Endometrium (tissue), 2 donors: Measurements from ENCODE around the gene NTM.

Source experiments
- FAIRE-seq: peaks from 2 replicates; lab custom pipeline; 2012; peaks lifted over from hg19 to GRCh38; lab: Jason Lieb, UNC
- donor health status: control.
- donor health status: control.

Gene NTM

DNA sequence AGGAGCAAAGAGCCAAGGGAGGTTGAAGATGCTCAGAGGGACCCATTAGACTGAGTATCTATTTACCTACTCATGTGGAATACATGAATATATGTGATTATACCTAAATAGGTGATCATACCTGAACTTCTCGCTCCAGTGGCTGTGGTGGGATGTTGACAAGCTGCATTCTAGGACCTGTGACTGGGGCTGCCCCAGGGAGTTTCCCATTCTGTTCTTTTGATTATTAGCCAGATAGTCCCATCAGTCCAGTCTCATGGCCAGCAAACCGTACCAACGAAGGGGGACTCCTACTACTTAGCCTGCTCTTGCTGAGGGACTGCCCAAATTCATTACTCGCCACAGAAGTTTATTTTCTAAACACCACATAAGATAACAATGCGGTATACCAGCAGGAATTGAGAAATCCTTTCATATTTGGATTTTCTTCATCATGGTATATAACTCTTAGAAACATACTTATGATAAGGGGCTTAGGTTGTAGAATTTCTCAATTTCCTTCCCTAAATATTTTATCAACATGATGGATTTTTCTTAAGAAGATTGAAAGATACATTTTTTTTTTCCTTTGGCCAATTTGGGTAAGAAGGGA lies 273.9 kb downstream of the NTM start:
- no peak for FAIRE-seq

DNA sequence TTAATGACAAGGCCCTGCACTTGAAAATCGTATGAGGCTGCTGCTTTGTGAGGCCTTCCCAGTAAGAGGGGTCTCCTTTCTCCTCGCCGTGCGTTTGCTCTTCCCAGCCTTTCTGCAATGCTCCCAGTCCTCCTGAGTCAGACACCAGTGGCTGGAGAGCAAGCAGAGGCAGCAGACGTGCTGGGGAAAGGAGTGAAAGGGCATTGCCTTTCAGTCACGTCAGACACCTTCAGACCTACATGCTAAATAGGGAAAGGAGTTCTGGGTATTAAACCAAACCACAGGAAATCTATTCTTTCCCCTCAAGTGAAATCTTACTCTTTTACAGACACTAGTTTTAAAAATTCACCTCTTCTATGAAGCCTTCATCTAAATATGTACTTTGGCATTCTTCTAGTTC lies 274.8 kb downstream of the NTM start:
- no peak for FAIRE-seq

DNA sequence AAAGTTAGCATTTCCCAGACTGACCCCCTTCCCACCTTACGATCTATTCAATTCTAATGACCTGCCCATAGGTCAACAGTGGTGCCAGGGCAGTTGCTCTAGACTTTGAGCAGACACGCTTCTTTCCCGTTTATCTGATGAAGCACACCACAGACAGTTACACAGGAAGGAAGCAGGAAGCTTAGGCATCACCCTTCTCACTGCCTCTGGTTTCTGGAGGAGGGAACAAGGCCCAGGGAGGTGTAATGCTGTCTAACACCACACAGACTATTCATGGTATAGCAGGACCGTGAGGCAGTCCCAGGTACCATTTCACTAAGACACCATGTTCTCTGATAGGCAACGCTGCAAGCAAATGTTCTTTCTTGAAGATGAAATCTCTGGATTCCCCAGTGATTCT lies 279.4 kb downstream of the NTM start:
- FAIRE-seq: no peak

- FAIRE-seq: no peak
Observed at GRCh38 chr11:131652231-131652630, 281.8 kb downstream of the NTM start.

- no peak for FAIRE-seq
Observed at GRCh38 chr11:131653260-131653659, 282.8 kb downstream of the NTM start.

DNA sequence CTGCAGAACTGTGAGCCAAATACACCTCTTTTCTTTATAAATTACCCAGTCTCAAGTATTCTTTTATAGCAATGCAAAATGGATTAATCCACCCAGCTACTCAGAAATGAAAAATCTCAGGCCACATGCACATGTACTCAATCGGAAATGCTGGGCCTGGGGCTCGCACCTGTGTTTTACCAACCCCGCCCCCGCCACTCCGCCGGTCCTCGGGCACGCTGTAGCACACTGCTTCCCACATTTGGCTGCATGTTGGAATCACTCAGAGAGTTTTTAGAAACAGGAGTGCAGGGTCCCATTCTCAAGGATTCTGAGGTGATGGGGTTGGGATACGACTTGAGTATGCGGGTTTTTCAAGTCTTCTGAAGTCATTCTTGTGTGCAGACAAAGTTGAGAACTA lies 284.4 kb downstream of the NTM start:
- FAIRE-seq: no peak

GRCh38 chr11:131656179-131656838 lies 285.9 kb downstream of the NTM start:
- no peak for FAIRE-seq

DNA sequence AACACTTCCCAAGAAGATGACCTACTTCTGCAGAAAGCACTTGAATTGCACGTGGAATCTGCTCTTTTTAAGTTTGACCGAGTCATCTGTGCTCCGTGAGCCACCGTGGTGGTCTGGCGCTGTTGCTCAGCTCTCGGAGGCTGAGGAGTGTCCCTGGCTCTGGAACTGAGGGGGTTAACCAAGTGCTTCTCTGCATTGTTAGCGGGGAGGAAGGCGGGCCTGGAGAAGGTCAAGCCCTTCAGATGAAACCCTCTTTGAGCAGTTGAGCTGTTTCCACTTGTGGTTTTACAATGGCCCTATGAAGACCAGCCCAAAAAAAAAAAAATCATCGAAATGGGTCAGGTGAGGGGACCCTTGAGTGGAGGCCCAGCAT lies 286.4 kb downstream of the NTM start:
- FAIRE-seq: no peak

DNA sequence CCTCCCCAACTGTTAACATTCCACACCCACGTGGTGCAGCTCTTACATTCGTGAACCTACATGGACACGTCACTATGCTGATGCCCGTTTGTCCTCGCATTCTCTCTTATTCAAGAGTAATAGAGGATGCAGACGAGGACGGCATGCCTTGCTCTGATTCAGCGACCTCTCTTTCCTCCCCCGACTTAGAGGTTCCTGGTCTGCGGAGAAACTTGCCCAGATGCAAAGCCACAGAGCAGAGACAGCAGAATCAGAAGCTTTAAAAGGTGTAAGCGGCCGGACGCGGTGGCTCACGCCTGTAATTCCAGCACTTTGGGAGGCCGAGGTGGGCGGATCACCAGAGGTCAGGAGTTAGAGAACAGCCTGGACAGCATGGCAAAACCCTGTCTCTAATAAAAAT lies 288.0 kb downstream of the NTM start:
- FAIRE-seq: no peak

DNA sequence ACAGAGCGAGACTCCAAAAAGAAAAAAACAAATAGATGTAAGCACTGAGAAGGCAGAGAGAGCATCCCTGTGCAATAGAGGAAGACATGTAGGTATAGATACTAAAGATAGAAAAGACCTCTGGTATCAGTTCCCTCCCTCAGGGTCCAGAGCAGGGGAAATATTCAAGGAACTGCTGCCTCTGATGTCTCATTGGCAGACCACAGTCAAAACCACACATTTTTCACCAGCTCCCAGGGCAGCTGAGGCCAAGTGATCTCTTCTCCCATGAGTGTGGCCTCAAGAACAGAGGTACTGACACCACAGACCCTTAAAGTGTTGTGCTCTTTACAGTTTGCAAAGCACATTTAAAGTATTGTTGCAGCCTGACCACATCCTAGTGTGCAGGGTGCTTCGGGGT lies 288.5 kb downstream of the NTM start:
- no peak for FAIRE-seq

DNA sequence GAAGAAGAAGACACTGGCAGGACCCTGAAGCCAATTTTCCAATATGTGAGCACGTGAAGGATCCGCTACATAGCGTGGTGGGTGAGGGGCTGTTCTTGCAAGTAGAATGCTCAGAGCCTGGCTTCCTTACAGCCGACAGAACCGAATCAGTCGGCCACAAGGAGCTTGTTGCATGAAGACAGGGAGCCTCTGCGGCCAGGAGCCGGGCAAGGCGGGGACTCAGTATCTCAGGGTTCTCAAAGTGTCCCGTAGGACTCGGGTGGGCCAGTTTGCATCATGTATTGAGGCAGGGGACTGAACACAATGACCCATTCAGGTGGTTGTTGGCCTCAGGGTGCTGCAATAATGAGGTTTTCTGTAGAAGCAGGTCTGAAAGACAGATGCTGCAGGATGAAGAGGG lies 289.5 kb downstream of the NTM start:
- FAIRE-seq: no peak

GRCh38 chr11:131661132-131661531 lies 290.7 kb downstream of the NTM start:
- FAIRE-seq: no peak

GRCh38 chr11:131662317-131662972 lies 292.0 kb downstream of the NTM start:
- FAIRE-seq: no peak

DNA sequence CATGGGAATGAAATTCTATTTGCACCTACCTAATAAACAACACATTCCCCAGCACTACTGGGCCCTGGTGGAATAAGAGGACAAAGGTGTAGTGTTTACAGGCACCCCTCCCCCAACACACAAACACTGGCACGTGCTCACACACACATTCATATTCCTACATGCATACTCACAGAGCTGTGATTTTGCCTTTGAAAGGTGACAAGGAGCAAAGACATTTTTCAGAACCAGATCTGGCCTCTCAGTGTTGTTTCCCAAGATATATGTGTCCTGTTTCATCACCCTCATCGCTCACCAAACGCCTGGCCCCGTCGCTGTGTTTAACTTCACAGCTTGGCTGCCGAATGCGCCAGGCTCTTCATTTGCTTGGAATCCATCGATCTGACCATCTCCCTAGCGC lies 292.6 kb downstream of the NTM start:
- no peak for FAIRE-seq

DNA sequence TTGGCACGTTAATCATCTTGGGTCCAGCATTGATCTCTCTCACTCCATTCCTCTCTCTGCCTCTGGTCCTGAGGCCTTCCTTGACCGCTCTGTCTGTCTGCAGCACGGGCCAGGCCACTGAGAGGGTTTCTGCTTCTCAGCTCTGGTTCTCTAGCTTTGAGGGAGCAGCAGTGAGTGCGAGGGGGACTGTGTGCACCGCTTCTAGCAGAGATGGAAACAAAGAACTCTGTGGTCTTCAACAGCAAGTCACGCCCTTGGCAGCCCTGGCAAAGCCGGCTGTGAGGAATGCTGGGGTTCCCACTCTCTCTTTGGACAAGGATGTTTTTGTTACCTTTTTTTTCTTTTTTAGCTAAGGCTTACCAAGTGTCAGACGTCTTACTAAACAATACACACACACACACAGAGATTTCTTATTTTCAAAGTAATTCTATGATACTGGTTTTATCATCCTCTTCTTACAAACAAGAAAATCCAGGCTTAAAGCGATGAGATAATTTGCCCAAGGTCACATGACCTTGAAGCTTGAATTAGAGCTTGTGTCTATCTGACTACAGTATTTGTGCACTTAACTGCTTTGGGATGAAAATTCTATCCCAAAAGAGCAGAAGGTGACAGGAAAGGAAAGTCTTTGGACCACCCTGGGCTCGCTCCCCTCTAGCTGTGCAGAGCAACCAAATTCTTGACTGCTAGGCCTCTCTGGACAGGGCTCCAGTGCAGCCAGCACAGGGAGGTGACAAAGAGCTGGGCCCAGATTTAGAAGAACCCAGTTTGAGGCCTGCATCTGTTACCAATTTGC lies 293.2 kb downstream of the NTM start:
- FAIRE-seq: no peak

GRCh38 chr11:131664293-131664692 lies 293.9 kb downstream of the NTM start:
- no peak for FAIRE-seq

DNA sequence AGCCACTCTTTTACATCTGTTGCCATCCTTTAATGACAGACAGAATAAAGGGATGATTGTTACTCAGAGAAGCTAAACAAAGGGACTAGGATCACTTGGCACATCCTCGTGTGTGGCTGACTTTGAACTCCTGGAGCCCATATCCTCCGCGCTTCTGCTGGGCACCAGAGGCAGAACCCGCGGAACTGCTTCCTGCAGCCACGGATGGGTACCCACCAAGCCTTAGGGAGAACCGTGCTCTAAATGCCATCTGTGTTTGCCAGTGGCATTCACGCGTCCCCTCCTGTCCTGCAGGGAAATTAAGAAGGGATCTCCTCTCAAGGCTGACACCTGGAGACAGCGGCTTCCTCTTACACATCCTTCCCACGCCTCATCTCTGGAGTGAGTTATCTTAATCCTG lies 294.4 kb downstream of the NTM start:
- FAIRE-seq: no peak

- no peak for FAIRE-seq
Observed at GRCh38 chr11:131665344-131665968, 295.0 kb downstream of the NTM start.

- FAIRE-seq: no peak
Observed at GRCh38 chr11:131666006-131666405, 295.6 kb downstream of the NTM start.

DNA sequence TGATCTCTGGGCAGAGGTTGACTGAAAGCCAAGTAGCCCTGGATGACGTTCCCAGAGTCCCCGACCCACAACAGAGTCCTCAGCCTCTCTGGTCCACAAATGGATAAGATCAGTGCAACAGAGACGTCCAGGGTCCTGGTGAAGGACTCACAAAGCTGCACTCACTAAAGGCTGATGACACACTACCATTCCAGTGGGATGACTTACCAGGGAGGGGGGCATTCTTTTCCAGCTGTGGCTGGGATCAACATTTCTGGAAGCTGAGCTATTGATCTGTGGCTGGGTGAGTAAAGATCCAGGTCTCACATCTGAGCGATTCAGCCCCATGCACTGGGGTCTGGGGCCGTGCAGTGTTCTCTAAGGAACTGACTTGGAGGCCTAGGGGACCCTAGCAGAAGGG lies 296.2 kb downstream of the NTM start:
- no peak for FAIRE-seq

DNA sequence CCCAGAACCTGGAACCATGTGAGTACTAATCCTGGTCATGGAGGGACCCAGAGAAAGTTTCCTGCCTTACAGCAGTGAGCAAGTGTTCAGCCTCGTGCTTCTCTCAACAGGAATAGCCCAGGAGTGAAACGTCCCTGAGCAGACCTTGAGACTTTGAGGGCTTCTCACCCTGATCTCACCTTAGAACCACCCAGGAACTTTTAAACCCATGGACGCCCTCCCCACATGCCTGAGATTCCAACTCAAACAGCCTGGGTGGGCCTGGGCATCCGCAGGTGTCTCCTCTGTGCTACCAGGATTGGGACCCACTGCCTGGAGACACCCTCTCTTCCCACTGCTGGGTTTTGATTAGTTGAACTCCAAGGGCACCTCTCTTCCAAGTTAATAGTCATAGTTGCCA lies 297.2 kb downstream of the NTM start:
- no peak for FAIRE-seq

GRCh38 chr11:131668500-131669400 lies 298.3 kb downstream of the NTM start:
- no peak for FAIRE-seq
